GM23248 (cell line): ENCODE data around the gene VRK2. TPM values are rescaled to one million over a fixed set of nuclear protein-coding genes. Genes with fewer than 3 reads are reported as not detected.

Experiments used
- DNase-seq: peaks from one replicate; pipeline ENCODE4 v3.0.0-alpha.2; 2015
- H2AFZ ChIP-seq: fragments of 200-600 bp; sonication (generic); 2 replicates; pipeline ENCODE4 v1.6.1; 2016; ENCODE audit warnings: antibody characterized with exemption
- H3F3A ChIP-seq: fragments of 200-600 bp; sonication (generic); 2 replicates; pipeline ENCODE4 v1.6.1; 2016; ENCODE audit warnings: mild to moderate bottlenecking, antibody characterized with exemption, mixed run types; ENCODE audit not compliant: insufficient read depth
- H3K27ac ChIP-seq: fragments of 200-600 bp; sonication (generic); 2 replicates; pipeline ENCODE4 v1.5.1; 2016; ENCODE audit warnings: mild to moderate bottlenecking
- H3K27me3 ChIP-seq: fragments of 200-600 bp; sonication (generic); replicated peaks from 2 replicates; pipeline ENCODE4 v1.6.1; 2016; ENCODE audit warnings: mild to moderate bottlenecking; ENCODE audit not compliant: insufficient read depth
- H3K36me3 ChIP-seq: fragments of 200-600 bp; sonication (generic); 2 replicates; pipeline ENCODE4 v1.6.1; 2016; ENCODE audit warnings: low read depth, mild to moderate bottlenecking
- H3K4me1 ChIP-seq: fragments of 200-600 bp; sonication (generic); 2 replicates; pipeline ENCODE4 v1.6.1; 2016; ENCODE audit warnings: mild to moderate bottlenecking; ENCODE audit not compliant: insufficient read depth
- H3K4me2 ChIP-seq: fragments of 200-600 bp; sonication (generic); one replicate; pipeline ENCODE4 v1.6.1; 2016; ENCODE audit warnings: mild to moderate bottlenecking; ENCODE audit not compliant: unreplicated experiment
- H3K4me3 ChIP-seq: fragments of 200-600 bp; sonication (generic); 2 replicates; pipeline ENCODE4 v1.5.1; 2016; ENCODE audit warnings: mild to moderate bottlenecking
- H3K79me2 ChIP-seq: fragments of 200-600 bp; sonication (generic); 2 replicates; pipeline ENCODE4 v1.6.1; 2016; ENCODE audit warnings: mild to moderate bottlenecking; ENCODE audit not compliant: insufficient read depth
- H3K9ac ChIP-seq: fragments of 200-600 bp; sonication (generic); 2 replicates; pipeline ENCODE4 v1.6.1; 2016; ENCODE audit warnings: mild to moderate bottlenecking
- H3K9me2 ChIP-seq: fragments of 200-600 bp; sonication (generic); 2 replicates; pipeline ENCODE4 v1.6.1; 2016; ENCODE audit warnings: mixed run types, mild to moderate bottlenecking, moderate library complexity; ENCODE audit not compliant: insufficient read depth
- H3K9me3 ChIP-seq: fragments of 200-600 bp; sonication (generic); one replicate; pipeline ENCODE4 v1.6.1; 2017; ENCODE audit warnings: low read depth
- H4K20me1 ChIP-seq: fragments of 200-600 bp; sonication (generic); 2 replicates; pipeline ENCODE4 v1.6.0; 2016; ENCODE audit not compliant: insufficient read depth
- EZH2 ChIP-seq: fragments of 200-600 bp; sonication (generic); IDR thresholded peaks from 2 replicates; pipeline ENCODE4 v1.6.1; 2018; ENCODE audit warnings: antibody characterized with exemption, mild to moderate bottlenecking; ENCODE audit not compliant: insufficient read depth, poor library complexity, severe bottlenecking
- EZH2phosphoT487 ChIP-seq: fragments of 200-600 bp; sonication (generic); IDR thresholded peaks from 2 replicates; pipeline ENCODE4 v1.6.1; 2018; ENCODE audit warnings: antibody characterized with exemption, moderate library complexity, mild to moderate bottlenecking, low read depth; ENCODE audit not compliant: insufficient read depth
- WGBS, 2 experiments: methylation state at CpG; one replicate each; pipeline ENCODE4 v1.1.6; 2015 to 2017; ENCODE audit warnings: low lambda C conversion rate in 2 of 2, low coverage in 1 of 2; ENCODE audit errors: missing lambda C conversion rate in 2 of 2; 5-methylcytosine and 5-hydroxymethylcytosine counted together
- in situ Hi-C: fragments of 300-500 bp; cut with MboI; formaldehyde crosslinking; loops from 2 replicates; pipeline ENCODE4 v1.15.0; 2020
- polyA plus RNA-seq: library from polyadenylated mRNA; unstranded; fragments of >200 nt; fragmentation: Nextera tagmentation; extraction: Ambion mirVana; gene quantifications from 2 replicates; pipeline ENCODE4 v1.2.1, GENCODE V29; 2016
- total RNA-seq: library from RNA; depleted of rRNA; stranded (reverse); fragments of >200 nt; shearing (Covaris generic); gene quantifications from 2 replicates; pipeline ENCODE4 v1.2.3, GENCODE V29; 2014

The VRK2 gene
- total and polyA plus RNA-seq, 2 experiments from 2014 or later: 22.4 to 24.2 TPM

DNA sequence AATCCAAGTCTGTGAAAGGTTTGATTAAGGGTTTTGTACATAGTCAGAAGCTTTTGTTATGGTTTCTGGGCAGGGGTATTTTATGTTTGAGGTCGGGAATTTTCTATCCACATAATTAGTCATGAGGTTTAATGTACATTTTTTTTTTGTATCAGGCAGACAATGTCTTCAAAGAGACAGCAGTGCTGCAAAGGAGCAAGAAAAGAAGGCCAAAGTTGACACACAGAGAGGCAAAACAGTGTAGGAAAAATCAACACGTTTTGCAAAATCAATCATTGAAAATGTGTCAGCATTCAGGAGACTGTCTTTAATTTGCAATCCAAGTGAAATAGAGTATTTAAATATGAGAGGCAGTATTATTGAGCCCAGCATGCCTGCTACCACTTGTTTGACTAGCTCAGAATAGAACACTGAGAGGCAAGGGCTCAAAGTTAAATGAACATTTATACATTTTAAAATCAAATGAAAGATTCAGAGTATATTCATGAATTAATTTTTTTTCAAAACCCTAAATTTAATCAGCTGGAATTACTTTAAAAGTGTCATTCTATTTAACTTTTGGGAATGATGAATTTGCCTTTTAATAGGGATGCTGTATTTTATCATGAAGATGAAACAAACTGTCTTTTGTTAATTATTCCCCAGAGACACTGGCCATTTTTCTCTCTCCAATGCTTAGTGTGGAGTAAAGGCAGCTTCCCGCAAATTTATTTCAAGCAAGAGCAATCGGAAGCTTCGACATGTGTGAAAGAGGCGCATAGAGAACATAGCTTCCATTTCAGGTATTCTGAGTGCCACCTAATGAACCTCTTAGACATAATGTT is 11.3 kb downstream of the VRK2 start:
- H3K79me2 ChIP-seq: peaks cover 23% of the 10 kb centered on the region
- H3K36me3 ChIP-seq: peaks cover 9% of the 10 kb centered on the region; the same call in 1 of the 2 replicates
- H3K4me2 ChIP-seq: no peak overlapping the region
- no peak overlapping the region for H3K27ac ChIP-seq
- H3K9me2 ChIP-seq: no peaks in the 10 kb centered on the region
- H2AFZ ChIP-seq: no peak overlapping the region
- no peaks in the 10 kb centered on the region for H3K27me3 ChIP-seq
- H3F3A ChIP-seq: peaks cover 21% of the 10 kb centered on the region
- peaks cover 15% of the 10 kb centered on the region for H3K4me1 ChIP-seq
- 75 to 81% methylated on average over 6 of the region's 6 CpGs for WGBS, 2 experiments
- TF ChIP-seq EZH2phosphoT487 (no peak), EZH2 (no peak)
- no peak for DNase-seq
- no peaks in the 10 kb centered on the region for H4K20me1 ChIP-seq
- in situ Hi-C loops: no loop called here
- no peak overlapping the region for H3K4me3 ChIP-seq
- H3K9me3 ChIP-seq: no peaks in the 10 kb centered on the region
- H3K9ac ChIP-seq: no peak overlapping the region

GRCh38 chr2:58063641-58064040 is 17.0 kb downstream of the VRK2 start:
- WGBS, 2 experiments: 3 to 4% methylated on average over 2 of the region's 2 CpGs

GRCh38 chr2:58064086-58064485 is 17.5 kb downstream of the VRK2 start:
- H2AFZ ChIP-seq: no peak overlapping the region
- H3K9me3 ChIP-seq: no peaks in the 10 kb centered on the region
- H3K27me3 ChIP-seq: no peaks in the 10 kb centered on the region
- peaks cover 35% of the 10 kb centered on the region for H3F3A ChIP-seq
- H3K4me2 ChIP-seq: peak overlapping the region; percentile 61
- WGBS, 2 experiments: 72 to 75% methylated on average over 2 of the region's 2 CpGs
- no peaks in the 10 kb centered on the region for H4K20me1 ChIP-seq
- H3K79me2 ChIP-seq: peaks cover 18% of the 10 kb centered on the region; the same call in 1 of the 2 replicates
- TF ChIP-seq EZH2phosphoT487 (no peak), EZH2 (no peak)
- H3K9ac ChIP-seq: peak overlapping the region; percentile 7; the same call in 1 of the 2 replicates
- DNase-seq: no peak
- in situ Hi-C loops: no loop called here
- H3K27ac ChIP-seq: peak overlapping the region; percentile 65
- H3K4me1 ChIP-seq: peaks cover 22% of the 10 kb centered on the region
- H3K9me2 ChIP-seq: no peaks in the 10 kb centered on the region
- H3K36me3 ChIP-seq: peaks cover 3% of the 10 kb centered on the region; the same call in 1 of the 2 replicates
- 0 out of 2 replicates have a peak overlapping the region, but pooled peaks have one; percentile 19 for H3K4me3 ChIP-seq

More at GRCh38 chr2:58063641-58064040, 17.0 kb downstream of the VRK2 start:
- no peaks in the 10 kb centered on the region for H3K9me3 ChIP-seq
- peak overlapping the region; percentile 61 for H3K4me2 ChIP-seq
- H3K9ac ChIP-seq: peak overlapping the region; percentile 7; the same call in 1 of the 2 replicates
- DNase-seq: peak; percentile 90
- H3K4me1 ChIP-seq: peaks cover 22% of the 10 kb centered on the region
- H4K20me1 ChIP-seq: no peaks in the 10 kb centered on the region
- H3F3A ChIP-seq: peaks cover 35% of the 10 kb centered on the region
- no peak for TF ChIP-seq EZH2
- 0 out of 2 replicates have a peak, but pooled peaks have one; percentile 52 for TF ChIP-seq EZH2phosphoT487
- peaks cover 13% of the 10 kb centered on the region; the same call in 1 of the 2 replicates for H3K79me2 ChIP-seq
- in situ Hi-C loops: no loop called here
- no peak overlapping the region for H2AFZ ChIP-seq
- H3K36me3 ChIP-seq: peaks cover 3% of the 10 kb centered on the region; the same call in 1 of the 2 replicates
- peak overlapping the region; percentile 65 for H3K27ac ChIP-seq
- H3K27me3 ChIP-seq: no peaks in the 10 kb centered on the region
- no peaks in the 10 kb centered on the region for H3K9me2 ChIP-seq
- peak overlapping the region; percentile 38; the same call in 1 of the 2 replicates for H3K4me3 ChIP-seq

DNA sequence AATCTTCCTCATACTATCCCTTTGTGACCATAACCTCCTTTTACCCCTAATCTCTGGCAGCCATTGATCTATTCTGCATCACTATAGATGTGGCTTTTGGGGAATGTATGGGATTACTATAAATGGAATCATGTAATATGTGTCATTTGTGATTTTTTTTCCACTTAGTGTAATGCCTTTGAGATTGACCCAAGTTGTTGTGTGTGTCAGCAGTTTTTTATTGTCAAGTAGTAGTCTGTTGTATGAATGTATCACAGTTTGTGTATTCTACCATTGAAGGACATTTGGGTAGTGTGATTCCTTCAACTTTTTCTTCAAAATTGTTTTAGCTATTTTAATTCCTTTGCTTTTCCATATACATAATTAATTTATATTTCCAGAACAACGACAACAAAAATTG is 18.6 kb downstream of the VRK2 start:
- DNase-seq: peak; percentile 17
- no peaks in the 10 kb centered on the region for H3K27me3 ChIP-seq
- H3F3A ChIP-seq: peaks cover 35% of the 10 kb centered on the region
- H3K9me2 ChIP-seq: no peaks in the 10 kb centered on the region
- in situ Hi-C loops: no loop called here
- no peaks in the 10 kb centered on the region for H4K20me1 ChIP-seq
- 96 to 100% methylated on average over 1 of the region's 1 CpG for WGBS, 2 experiments
- H3K27ac ChIP-seq: no peak overlapping the region
- no peak for TF ChIP-seq EZH2phosphoT487
- H3K36me3 ChIP-seq: peaks cover 3% of the 10 kb centered on the region; the same call in 1 of the 2 replicates
- no peak overlapping the region for H3K4me3 ChIP-seq
- peaks cover 27% of the 10 kb centered on the region; the same call in 1 of the 2 replicates for H3K79me2 ChIP-seq
- no peaks in the 10 kb centered on the region for H3K9me3 ChIP-seq
- no peak overlapping the region for H2AFZ ChIP-seq
- H3K4me1 ChIP-seq: peaks cover 22% of the 10 kb centered on the region
- no peak overlapping the region for H3K4me2 ChIP-seq
- H3K9ac ChIP-seq: no peak overlapping the region
